Natural killer cell treated with Interleukin-12 subunit alpha and Interleukin-12 subunit beta and Interleukin-15 and Interleukin-18, amount 100 ng/mL, for 72 hours (primary cell): Measurements from ENCODE around the gene FEV. TPM values are rescaled to one million over a fixed set of nuclear protein-coding genes. Genes with fewer than 3 reads are reported as not detected.

Experiments
- ATAC-seq, 2 donors: fragments of 150-1000 bp; cut with Tn5 transposase in 1 of 2; sonication (Bioruptor Pico), chemical (Tn5 transposase) in 1 of 2; 2 replicates each; pipeline ENCODE4 v1.10.0; 2021
- DNase-seq: peaks from one replicate; pipeline ENCODE4 v3.0.0; 2022; ENCODE audit warnings: low spot score
- H3K27ac Mint-ChIP-seq, 2 donors: 1 replicate in 1 of 2; 2 replicates in 1 of 2; pipeline ENCODE4 v1.8.0; 2022; ENCODE audit warnings: mixed read lengths in 2 of 2, mild to moderate bottlenecking in 1 of 2, moderate library complexity in 1 of 2
- H3K27me3 Mint-ChIP-seq, 2 donors: 1 replicate in 1 of 2; 2 replicates in 1 of 2; pipeline ENCODE4 v1.8.0; 2022; ENCODE audit warnings: mixed read lengths in 2 of 2
- H3K36me3 Mint-ChIP-seq: one replicate; pipeline ENCODE4 v1.8.0; 2022; ENCODE audit warnings: mixed read lengths
- H3K4me1 Mint-ChIP-seq, 2 donors: 1 replicate in 1 of 2; 2 replicates in 1 of 2; pipeline ENCODE4 v1.8.0; 2022; ENCODE audit warnings: low read depth in 2 of 2, mixed read lengths in 2 of 2, mild to moderate bottlenecking in 1 of 2
- H3K4me3 Mint-ChIP-seq: one replicate; pipeline ENCODE4 v1.8.0; 2022; ENCODE audit warnings: mixed read lengths
- H3K9me3 Mint-ChIP-seq: 2 replicates; pipeline ENCODE4 v1.8.0; 2022; ENCODE audit warnings: mixed read lengths
- total RNA-seq, 2 donors: library from RNA; stranded (reverse); gene quantifications; one replicate each; pipeline ENCODE4 v1.2.3, GENCODE V29; 2022

Gene FEV
- total RNA-seq, 2 donors from 2014 or later: not detected

DNA sequence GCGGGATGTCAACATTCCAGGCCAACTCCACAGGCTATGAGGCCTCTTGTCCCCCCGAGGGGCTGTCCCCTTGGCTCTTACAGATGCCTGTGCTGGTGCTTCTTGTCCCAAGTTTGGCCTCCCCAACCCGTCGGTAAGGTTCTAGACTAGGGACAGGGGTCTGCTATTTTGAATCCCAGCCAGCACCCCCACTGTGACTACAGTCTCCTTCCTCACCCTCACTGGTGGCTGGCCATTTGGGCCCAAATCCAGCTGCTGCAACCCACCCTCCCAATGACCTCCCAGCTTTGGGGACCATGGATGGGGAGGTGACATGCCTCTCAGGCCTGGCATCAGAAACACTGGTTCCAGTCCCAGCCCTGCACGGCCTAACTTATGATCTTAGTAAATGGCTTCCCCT lies 37.6 kb upstream of the FEV start:
- H3K27me3 Mint-ChIP-seq: peaks cover 2 to 5% of the 10 kb centered on the region in 2 donors
- DNase-seq (no peak), ATAC-seq (no peak)
- H3K4me1 Mint-ChIP-seq: no peaks in the 10 kb centered on the region
- no peak overlapping the region for H3K27ac Mint-ChIP-seq
- no peaks in the 10 kb centered on the region for H3K36me3 Mint-ChIP-seq
- H3K4me3 Mint-ChIP-seq: no peak overlapping the region
- H3K9me3 Mint-ChIP-seq: no peaks in the 10 kb centered on the region

DNA sequence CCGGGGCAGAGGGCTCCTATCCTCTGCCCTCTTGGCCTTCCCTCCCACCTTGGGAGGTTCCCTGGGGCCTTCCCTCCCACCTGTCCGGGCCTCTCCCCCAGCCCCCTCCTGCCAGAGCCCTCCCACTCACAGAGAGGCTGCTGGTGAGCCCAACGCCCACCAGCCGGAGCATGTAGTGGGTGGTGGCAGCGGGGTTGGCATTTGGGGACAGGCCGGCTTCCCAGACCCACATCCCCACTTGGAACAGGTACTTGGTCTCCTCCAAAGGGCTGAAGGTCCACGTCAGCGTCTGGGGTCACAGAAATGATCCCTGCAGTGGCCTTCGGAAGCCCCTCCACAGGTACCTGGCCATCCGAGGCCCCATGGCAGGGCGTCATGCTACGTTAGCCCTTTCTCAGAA lies 37.1 kb upstream of the FEV start:
- no peaks in the 10 kb centered on the region for H3K36me3 Mint-ChIP-seq
- no peaks in the 10 kb centered on the region for H3K9me3 Mint-ChIP-seq
- DNase-seq: no peak
- no peak overlapping the region for H3K27ac Mint-ChIP-seq
- H3K27me3 Mint-ChIP-seq: peaks cover 2 to 5% of the 10 kb centered on the region in 2 donors
- H3K4me1 Mint-ChIP-seq: no peaks in the 10 kb centered on the region
- no peak for ATAC-seq
- no peak overlapping the region for H3K4me3 Mint-ChIP-seq

DNA sequence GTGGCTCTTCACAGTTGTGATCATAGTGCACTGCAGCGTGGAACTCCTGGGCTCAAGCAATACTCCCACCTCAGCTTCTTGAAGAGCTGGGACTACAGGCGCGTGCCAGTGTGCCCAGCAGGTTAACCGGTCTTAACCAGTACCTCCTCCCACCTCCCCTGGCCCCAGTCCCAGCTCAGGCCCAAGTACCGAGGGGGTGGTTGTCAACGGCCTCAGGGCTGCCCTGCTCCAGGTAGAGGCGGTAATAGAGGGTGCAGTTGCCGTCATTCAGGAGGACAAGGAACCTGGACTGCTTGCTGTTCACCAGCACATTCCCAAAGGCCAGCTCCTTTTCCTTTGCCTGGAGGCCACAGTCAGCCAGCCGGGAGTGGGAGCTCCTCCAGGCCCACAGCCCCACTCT lies 36.6 kb upstream of the FEV start:
- no peak for ATAC-seq
- no peak for DNase-seq
- H3K27me3 Mint-ChIP-seq: peaks cover 4 to 5% of the 10 kb centered on the region in 2 donors
- no peaks in the 10 kb centered on the region for H3K9me3 Mint-ChIP-seq
- H3K4me1 Mint-ChIP-seq: no peaks in the 10 kb centered on the region
- H3K27ac Mint-ChIP-seq: no peak overlapping the region
- H3K36me3 Mint-ChIP-seq: no peaks in the 10 kb centered on the region
- no peak overlapping the region for H3K4me3 Mint-ChIP-seq

DNA sequence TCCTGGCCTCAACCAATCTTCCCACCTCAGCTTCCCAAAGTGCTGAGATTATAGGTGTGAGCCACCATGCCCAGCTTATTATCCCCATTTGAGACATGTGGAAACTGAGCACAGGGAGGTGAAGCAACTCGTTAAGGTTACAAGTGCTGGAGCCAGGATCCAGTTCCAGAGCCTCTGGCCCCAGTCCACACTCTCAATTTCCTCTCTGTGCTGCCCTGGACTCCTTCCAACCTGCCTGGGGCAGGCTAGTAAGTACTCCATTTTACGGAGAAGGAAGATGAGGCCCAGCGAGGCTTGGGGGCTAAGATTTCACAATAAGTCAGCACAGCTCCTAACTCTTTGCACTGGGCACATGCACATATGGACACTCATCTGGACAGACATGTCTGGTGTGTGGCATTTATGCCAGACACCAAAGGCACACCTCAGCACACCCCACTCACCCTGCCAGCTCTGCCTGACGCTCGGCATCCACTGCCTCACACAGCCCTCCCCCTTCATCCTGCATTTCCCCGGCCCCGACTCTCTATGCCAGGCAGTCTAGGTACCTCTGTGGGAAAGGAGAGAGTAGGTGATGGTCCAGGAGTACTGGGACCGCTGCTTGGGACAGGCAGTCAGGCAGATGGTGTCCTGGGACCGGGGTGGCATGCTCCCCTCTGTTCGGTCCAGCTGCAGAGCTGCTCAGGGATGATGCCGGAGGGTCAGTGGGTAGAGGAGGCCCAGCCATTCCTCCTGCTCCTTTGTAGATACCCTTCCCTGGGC lies 35.8 kb upstream of the FEV start:
- Mint-ChIP-seq H3K36me3 (no peaks in the 10 kb centered on the region), H3K4me1 (no peaks in the 10 kb centered on the region), H3K27ac (no peak overlapping the region), H3K27me3 (peaks cover 5 to 6% of the 10 kb centered on the region in 2 donors), H3K9me3 (no peaks in the 10 kb centered on the region), H3K4me3 (no peak overlapping the region)
- no peak for ATAC-seq
- DNase-seq: no peak

- Mint-ChIP-seq H3K4me3 (no peak overlapping the region), H3K9me3 (no peaks in the 10 kb centered on the region), H3K27me3 (peaks cover 8 to 14% of the 10 kb centered on the region in 2 donors), H3K27ac (no peak overlapping the region), H3K4me1 (no peaks in the 10 kb centered on the region), H3K36me3 (no peaks in the 10 kb centered on the region)
- DNase-seq: no peak
- ATAC-seq: no peak
Observed at GRCh38 chr2:219019436-219019835, 34.5 kb upstream of the FEV start.

DNA sequence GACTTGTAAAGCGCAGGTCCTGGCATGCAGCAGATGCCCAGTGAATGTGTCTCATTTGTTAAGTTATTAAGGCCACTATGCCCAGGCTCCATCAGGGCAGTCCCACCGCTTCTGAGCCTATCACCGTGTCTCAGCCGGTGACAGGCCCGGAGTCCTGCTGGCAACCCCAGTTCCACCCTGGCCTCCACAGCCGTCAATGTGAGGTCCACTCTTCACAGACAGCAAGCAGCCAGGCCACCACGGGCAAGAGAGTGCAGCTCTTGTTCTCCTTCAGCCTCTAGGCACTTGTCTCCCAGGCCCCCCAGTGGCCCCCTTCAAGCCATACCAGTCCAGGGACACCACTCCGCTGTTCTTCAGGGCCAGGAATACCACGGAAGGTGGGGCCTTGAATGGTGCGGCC lies 33.7 kb upstream of the FEV start:
- Mint-ChIP-seq H3K27ac (no peak overlapping the region), H3K36me3 (no peaks in the 10 kb centered on the region), H3K27me3 (peaks cover 14 to 18% of the 10 kb centered on the region in 2 donors), H3K9me3 (no peaks in the 10 kb centered on the region), H3K4me3 (no peak overlapping the region), H3K4me1 (no peaks in the 10 kb centered on the region)
- no peak for ATAC-seq
- DNase-seq: no peak

DNA sequence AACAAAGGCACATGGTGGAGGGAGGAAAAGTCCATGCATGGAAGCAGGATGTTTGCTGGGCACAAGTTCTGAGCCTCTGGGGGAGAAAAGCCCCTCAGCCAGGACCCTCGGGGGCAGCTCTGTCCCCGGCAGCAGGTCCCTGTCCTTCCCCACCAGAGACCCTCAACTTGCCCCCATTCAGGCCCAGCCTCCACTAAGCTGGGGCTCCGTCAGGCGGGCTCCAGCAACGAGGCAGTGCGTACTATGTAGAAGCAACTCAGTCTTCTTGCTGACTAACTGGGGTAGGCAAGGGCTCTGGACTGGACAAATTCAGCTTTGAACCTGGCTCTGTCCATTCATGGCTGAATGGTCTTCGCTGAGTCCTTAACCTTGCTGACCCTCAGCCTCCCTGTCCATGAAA lies 33.3 kb upstream of the FEV start:
- Mint-ChIP-seq H3K4me1 (no peaks in the 10 kb centered on the region), H3K9me3 (no peaks in the 10 kb centered on the region)
- no peak for DNase-seq

DNA sequence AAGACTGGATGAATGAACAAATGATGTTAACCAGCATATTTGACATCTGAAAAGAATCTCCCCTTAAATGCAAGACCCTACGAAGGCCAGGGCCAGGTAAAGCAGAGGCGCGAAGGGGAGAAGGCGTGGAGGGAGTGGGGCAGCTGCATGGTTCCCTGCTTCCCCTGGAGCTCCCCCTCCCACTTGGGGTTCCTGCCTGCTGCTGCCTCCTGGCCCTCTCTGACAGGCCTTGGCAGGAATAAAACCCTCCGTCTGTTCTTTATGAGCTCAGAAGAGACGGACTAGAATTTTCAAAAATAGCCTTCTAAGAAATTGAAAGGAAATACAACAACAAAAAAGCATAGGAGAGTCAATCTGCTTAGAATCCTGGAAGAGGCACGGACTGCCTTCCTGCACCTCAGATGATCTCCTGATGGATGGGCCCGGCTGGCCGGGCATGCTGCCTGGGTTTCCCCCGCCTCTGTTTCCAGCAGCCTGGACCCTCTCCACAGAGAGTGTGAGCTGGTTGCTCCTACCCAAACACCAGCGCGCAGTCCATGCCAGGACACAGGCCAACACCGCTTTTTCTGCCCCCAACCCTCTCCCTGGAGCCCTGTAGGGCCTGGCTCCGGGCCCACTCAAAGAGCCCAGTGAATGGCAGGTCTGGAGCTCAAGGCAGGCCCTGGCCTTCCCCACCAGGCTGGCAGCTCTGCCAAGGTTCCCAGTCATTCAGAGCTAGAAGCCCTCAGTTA lies 32.4 kb upstream of the FEV start:
- Mint-ChIP-seq H3K27me3 (peaks cover 14 to 18% of the 10 kb centered on the region in 2 donors), H3K9me3 (no peaks in the 10 kb centered on the region), H3K36me3 (no peaks in the 10 kb centered on the region), H3K27ac (no peak overlapping the region), H3K4me1 (no peaks in the 10 kb centered on the region), H3K4me3 (no peak overlapping the region)
- DNase-seq (no peak), ATAC-seq (no peak)

More for the DNA sequence above, 33.3 kb upstream of the FEV start:
- H3K4me3 Mint-ChIP-seq: no peak overlapping the region
- peaks cover 14 to 18% of the 10 kb centered on the region in 2 donors for H3K27me3 Mint-ChIP-seq
- H3K27ac Mint-ChIP-seq: no peak overlapping the region
- no peak for ATAC-seq
- H3K36me3 Mint-ChIP-seq: no peaks in the 10 kb centered on the region

DNA sequence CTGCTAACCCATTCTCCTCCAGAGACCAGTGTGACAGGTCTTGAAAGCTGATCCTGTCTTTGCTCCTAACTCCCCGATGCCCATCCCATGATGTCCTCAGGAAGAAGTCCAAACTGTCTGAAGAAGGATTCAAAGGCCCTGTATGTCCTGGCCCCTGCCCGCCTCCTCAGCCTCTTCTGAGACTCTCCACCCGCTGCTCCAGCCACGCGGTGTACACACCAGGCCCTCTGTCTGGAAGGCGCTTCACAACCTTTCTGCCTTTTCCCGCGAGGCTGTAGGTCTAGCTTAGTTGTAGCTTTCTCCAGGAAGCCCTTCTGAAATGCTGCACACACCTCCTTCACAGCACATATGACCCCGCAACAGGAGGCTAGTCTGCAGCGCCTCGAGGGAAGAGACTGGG lies 31.7 kb upstream of the FEV start:
- Mint-ChIP-seq H3K36me3 (no peaks in the 10 kb centered on the region), H3K4me3 (no peak overlapping the region), H3K27ac (no peak overlapping the region), H3K27me3 (peaks cover 14 to 18% of the 10 kb centered on the region in 2 donors), H3K9me3 (no peaks in the 10 kb centered on the region), H3K4me1 (no peaks in the 10 kb centered on the region)
- no peak for ATAC-seq
- DNase-seq: peak; percentile 10

DNA sequence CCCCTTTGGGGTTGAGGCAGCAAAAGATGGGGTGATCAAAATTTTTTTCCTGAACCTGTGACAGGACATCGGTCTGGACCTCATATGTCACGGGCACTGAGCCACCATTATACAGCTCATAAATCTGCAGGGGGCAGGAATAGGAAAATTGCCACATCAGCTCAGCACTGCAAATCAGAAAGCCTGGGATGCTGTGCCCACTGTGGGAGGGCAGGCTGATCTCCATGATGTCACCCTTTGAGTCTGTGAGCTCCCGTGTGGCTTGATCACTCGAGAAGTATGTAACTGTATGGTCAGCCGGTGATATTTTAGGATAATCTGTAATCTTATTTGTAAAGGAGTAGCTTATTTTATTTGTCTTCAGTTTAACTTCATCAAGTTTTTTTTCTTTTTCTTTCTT lies 25.9 kb upstream of the FEV start:
- no peaks in the 10 kb centered on the region for H3K36me3 Mint-ChIP-seq
- peaks cover 21 to 30% of the 10 kb centered on the region in 2 donors for H3K27me3 Mint-ChIP-seq
- no peaks in the 10 kb centered on the region for H3K4me1 Mint-ChIP-seq
- no peak overlapping the region for H3K27ac Mint-ChIP-seq
- ATAC-seq (no peak), DNase-seq (no peak)
- H3K4me3 Mint-ChIP-seq: no peak overlapping the region
- no peaks in the 10 kb centered on the region for H3K9me3 Mint-ChIP-seq

DNA sequence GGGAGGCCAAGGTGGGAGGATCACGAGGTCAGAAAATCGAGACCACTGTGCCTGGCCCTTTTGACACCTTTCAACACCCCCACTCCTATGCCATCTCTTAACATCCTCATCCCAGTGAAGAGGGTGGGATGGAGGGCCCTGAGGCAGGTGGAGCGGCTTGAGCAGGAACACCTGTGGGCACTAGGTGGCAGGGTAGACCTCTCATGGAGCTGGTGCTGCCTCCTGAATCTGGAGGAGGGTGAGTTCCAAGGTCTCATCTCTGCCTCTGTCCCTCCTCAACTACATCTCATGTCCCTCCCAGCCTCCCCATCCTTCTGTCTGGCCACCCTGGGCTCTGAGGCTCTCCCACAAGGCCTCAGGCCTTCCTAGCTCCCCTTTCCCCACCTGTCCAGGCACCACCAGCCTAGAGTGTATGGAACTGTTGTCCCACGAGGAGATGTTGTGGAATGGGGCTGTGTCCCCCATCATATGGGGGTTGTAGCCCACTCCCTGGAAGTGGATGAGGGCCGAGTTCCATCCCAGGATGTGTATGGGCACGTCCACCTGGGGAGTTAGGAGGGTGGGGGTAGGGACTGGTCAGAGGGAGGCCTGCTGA lies 25.3 kb upstream of the FEV start:
- ATAC-seq: peak in 1 of 2 donors; percentile 45
- no peak overlapping the region for H3K4me3 Mint-ChIP-seq
- DNase-seq: peak; percentile 56

GRCh38 chr2:219009294-219009693 lies 24.3 kb upstream of the FEV start:
- H3K27me3 Mint-ChIP-seq: peaks cover 25 to 36% of the 10 kb centered on the region in 2 donors
- no peaks in the 10 kb centered on the region for H3K36me3 Mint-ChIP-seq
- no peaks in the 10 kb centered on the region for H3K4me1 Mint-ChIP-seq
- H3K27ac Mint-ChIP-seq: no peak overlapping the region
- H3K4me3 Mint-ChIP-seq: no peak overlapping the region
- H3K9me3 Mint-ChIP-seq: no peaks in the 10 kb centered on the region
- ATAC-seq (no peak), DNase-seq (peak; percentile 45)

More for the DNA sequence above, 25.3 kb upstream of the FEV start:
- peaks cover 27 to 36% of the 10 kb centered on the region in 2 donors for H3K27me3 Mint-ChIP-seq
- no peak overlapping the region for H3K27ac Mint-ChIP-seq
- no peaks in the 10 kb centered on the region for H3K9me3 Mint-ChIP-seq
- H3K4me1 Mint-ChIP-seq: no peaks in the 10 kb centered on the region
- H3K36me3 Mint-ChIP-seq: no peaks in the 10 kb centered on the region

GRCh38 chr2:219003979-219004378 lies 19.0 kb upstream of the FEV start:
- Mint-ChIP-seq H3K27ac (no peak overlapping the region), H3K4me3 (no peak overlapping the region)
- ATAC-seq: no peak

GRCh38 chr2:219003267-219003634 lies 18.3 kb upstream of the FEV start:
- Mint-ChIP-seq H3K27ac (no peak overlapping the region), H3K36me3 (no peaks in the 10 kb centered on the region), H3K9me3 (no peaks in the 10 kb centered on the region), H3K27me3 (peaks cover 48 to 51% of the 10 kb centered on the region in 2 donors), H3K4me1 (peaks cover 3 to 5% of the 10 kb centered on the region in 2 donors), H3K4me3 (no peak overlapping the region)
- ATAC-seq (no peak), DNase-seq (peak; percentile 18)

More at GRCh38 chr2:219003979-219004378, 19.0 kb upstream of the FEV start:
- no peak for DNase-seq
- H3K36me3 Mint-ChIP-seq: no peaks in the 10 kb centered on the region
- no peaks in the 10 kb centered on the region for H3K9me3 Mint-ChIP-seq
- H3K4me1 Mint-ChIP-seq: peaks cover 3 to 5% of the 10 kb centered on the region in 2 donors
- peaks cover 44 to 48% of the 10 kb centered on the region in 2 donors for H3K27me3 Mint-ChIP-seq
